Right lobe of liver (tissue), 6 donors: ENCODE measurements around the gene GRB7. TPM values are rescaled to one million over a fixed set of nuclear protein-coding genes. Genes with fewer than 3 reads are reported as not detected.
"Not testable (repeated sequence)": the region's sequence is repeated elsewhere in the genome, so short reads cannot be mapped to it uniquely, and the experiment has no call there.

Experiments used
- ATAC-seq, 4 donors: fragments of 200-7000 bp; cut with Tn5 transposase; one replicate each; pipeline ENCODE4 v1.9.1; 2020; ENCODE audit warnings: mild to moderate bottlenecking in 4 of 4, moderate library complexity in 4 of 4
- DNase-seq, 3 donors: peaks; one replicate each; pipeline ENCODE4 v3.0.0-alpha.2; 2020
- H3K27ac ChIP-seq, 3 donors: fragments of 200-600 bp; one replicate each; pipeline ENCODE4 v1.8.0; 2022
- H3K27me3 ChIP-seq, 2 donors: fragments of 200-600 bp; one replicate each; pipeline ENCODE4 v1.8.0; 2022
- H3K36me3 ChIP-seq, 4 donors: fragments of 200-600 bp; sonication (generic) in 1 of 4; one replicate each; pipeline versions ENCODE4 v1.5.1 to v1.8.0; 2017 to 2022; ENCODE audit warnings: control low read depth in 1 of 4
- H3K4me1 ChIP-seq, 4 donors: fragments of 200-600 bp; sonication (generic) in 1 of 4; one replicate each; pipeline versions ENCODE4 v1.5.1 to v1.8.0; 2017 to 2022; ENCODE audit warnings: control low read depth in 1 of 4
- H3K4me3 ChIP-seq, 3 donors: fragments of 200-600 bp; one replicate each; pipeline ENCODE4 v1.8.0; 2022
- H3K9me3 ChIP-seq, 4 donors: fragments of 200-600 bp; sonication (generic) in 1 of 4; one replicate each; pipeline versions ENCODE4 v1.5.1 to v1.8.0; 2017 to 2022; ENCODE audit warnings: control low read depth in 1 of 4
- CTCF ChIP-seq, 4 donors: fragments of 200-600 bp in 3 of 4; fragments of 450-650 bp in 1 of 4; IDR thresholded peaks; one replicate each; pipeline versions ENCODE4 v1.5.1 to v1.8.0; 2016 to 2022; ENCODE audit warnings: antibody characterized with exemption in 4 of 4, mild to moderate bottlenecking in 2 of 4
- POLR2A ChIP-seq: fragments of 450-650 bp; IDR thresholded peaks from one replicate; pipeline ENCODE4 v1.6.1; 2017; ENCODE audit warnings: antibody characterized with exemption, mild to moderate bottlenecking
- WGBS: methylation state at CpG from one replicate; pipeline ENCODE4 v1.1.6; 2018; ENCODE audit warnings: low coverage, low lambda C conversion rate; ENCODE audit not compliant: insufficient coverage; ENCODE audit errors: missing lambda C conversion rate; 5-methylcytosine and 5-hydroxymethylcytosine counted together
- intact Hi-C, 2 donors: fragments of 100-400 bp; cut with DNase I; formaldehyde crosslinking; loops; one replicate each; pipeline versions ENCODE4 v1.11.2 to v1.14.1; 2022
- total RNA-seq, 6 experiments: library from RNA; depleted of rRNA in 2 of 6; stranded (reverse); fragments of >200 nt in 2 of 6; fragmentation: NEBNext Ultra II Directional in 3 of 6; extraction: Animal tissue kit (Norgen Biotek cat#: 25700) in 3 of 6; gene quantifications; one replicate each; pipeline versions ENCODE4 v1.1.0 to v1.2.4, GENCODE V29; 2016 to 2023
- donor health status: DM: no; HTN: yes; CAD: no.
- donor health status: DM: no; HTN: no; CAD: no.
- donor health status: DM: no; HTN: no; CAD: no.
- donor health status: DM: no; HTN: yes; CAD: no.
- donor health status: DM: no; HTN: yes; CAD: no.

Gene GRB7
- total RNA-seq, 6 experiments from 2014 or later: 2.1 to 10.9 (median 7.5) TPM

GRCh38 chr17:39722965-39723848 is 14.5 kb upstream of the GRB7 start:
- peak in 3 of 4 donors; percentile 20 to 46 (median 39) for ATAC-seq
- no peaks in the 10 kb centered on the region for H3K4me1 ChIP-seq
- no peak for DNase-seq
- WGBS: 62% methylated on average over 10 of the region's 34 CpGs
- intact Hi-C loops: no loop called here
- H3K27ac ChIP-seq: no peak overlapping the region
- no peak overlapping the region for H3K4me3 ChIP-seq
- no peaks in the 10 kb centered on the region for H3K27me3 ChIP-seq
- H3K9me3 ChIP-seq: no peaks in the 10 kb centered on the region
- TF ChIP-seq POLR2A (no peak), CTCF (IDR thresholded peaks at IDR 0.05) (no peak)
- H3K36me3 ChIP-seq: no peaks in the 10 kb centered on the region

- ATAC-seq (no peak), DNase-seq (no peak)
- peaks cover 0 to 3% (median 0%) of the 10 kb centered on the region in 4 donors for H3K36me3 ChIP-seq
- TF ChIP-seq CTCF (IDR thresholded peaks at IDR 0.05) (no peak), POLR2A (no peak)
- H3K27me3 ChIP-seq: no peaks in the 10 kb centered on the region
- H3K27ac ChIP-seq: no peak overlapping the region
- H3K4me1 ChIP-seq: peaks cover 0 to 6% (median 3%) of the 10 kb centered on the region in 4 donors
- no peak overlapping the region for H3K4me3 ChIP-seq
- H3K9me3 ChIP-seq: no peaks in the 10 kb centered on the region
- intact Hi-C loops: loop anchor here in 1 of 2 donors (5.0 kb wide), 1 partner anchor 52 kb away; no protein-coding TSS in a partner anchor
- WGBS: no CpG with 5 or more reads among the region's 13 CpGs
Observed at GRCh38 chr17:39724731-39725130, 13.0 kb upstream of the GRB7 start.

GRCh38 chr17:39725923-39726322 is 11.8 kb upstream of the GRB7 start:
- not testable (repeated sequence) for H3K27ac ChIP-seq, H3K36me3 ChIP-seq, H3K4me1 ChIP-seq, H3K27me3 ChIP-seq, DNase-seq, H3K9me3 ChIP-seq, H3K4me3 ChIP-seq, ATAC-seq
- WGBS: 100% methylated on average over 1 of the region's 1 CpG
- intact Hi-C loops: loop anchor here in 1 of 2 donors (5.0 kb wide), 1 partner anchor 54 kb away; no protein-coding TSS in a partner anchor

GRCh38 chr17:39726617-39727016 is 11.1 kb upstream of the GRB7 start:
- ATAC-seq (no peak), DNase-seq (no peak)
- Histone ChIP-seq H3K4me3 (no peak overlapping the region), H3K9me3 (no peaks in the 10 kb centered on the region), H3K27me3 (no peaks in the 10 kb centered on the region), H3K4me1 (peaks cover 0 to 8% (median 3%) of the 10 kb centered on the region in 4 donors), H3K27ac (no peak overlapping the region), H3K36me3 (peaks cover 0 to 3% (median 0%) of the 10 kb centered on the region in 4 donors)
- 83% methylated on average over 1 of the region's 9 CpGs for WGBS
- TF ChIP-seq CTCF (IDR thresholded peaks at IDR 0.05) (no peak), POLR2A (no peak)
- intact Hi-C loops: loop anchor here in 1 of 2 donors (5.0 kb wide), 1 partner anchor 54 kb away; no protein-coding TSS in a partner anchor

GRCh38 chr17:39727556-39727955 is 10.2 kb upstream of the GRB7 start:
- Histone ChIP-seq H3K36me3 (peaks cover 0 to 3% (median 0%) of the 10 kb centered on the region in 4 donors), H3K27me3 (no peaks in the 10 kb centered on the region), H3K4me3 (no peak overlapping the region), H3K27ac (no peak overlapping the region), H3K4me1 (peaks cover 0 to 8% (median 3%) of the 10 kb centered on the region in 4 donors), H3K9me3 (no peaks in the 10 kb centered on the region)
- no peak for DNase-seq
- intact Hi-C loops: loop anchor here in 1 of 2 donors (5.0 kb wide), 1 partner anchor 55 kb away; no protein-coding TSS in a partner anchor
- TF ChIP-seq POLR2A (no peak), CTCF (IDR thresholded peaks at IDR 0.05) (no peak)
- WGBS: 92% methylated on average over 8 of the region's 10 CpGs
- ATAC-seq: no peak
